ENCODE results near the gene NCOA6. TPM values are rescaled to one million over a fixed set of nuclear protein-coding genes. Genes with fewer than 3 reads are reported as not detected.

Gene NCOA6
- total RNA-seq, result 5.8 and 7.2 TPM in 2 replicates

GRCh38 chr20:34825530-34826362 lies at the start of gene NCOA6:
TSS of gene NCOA6 (minus strand) at chr20:34825651. CDS start at chr20:34782355, 43,296 bp downstream.

GRCh38 chr20:34872622-34873224 lies 47.3 kb upstream of the NCOA6 start, which contains the start of gene GGT7:
TSS of gene GGT7 (minus strand) at chr20:34872856. CDS start at chr20:34872815, 41 bp downstream.

GRCh38 chr20:34704177-34705007 lies 121.1 kb downstream of the NCOA6 start, which contains the start of gene TP53INP2:
TSS of gene TP53INP2 (plus strand) at chr20:34704344. CDS start at chr20:34708740, 4,396 bp downstream.

GRCh38 chr20:34676642-34677373 lies 148.6 kb downstream of the NCOA6 start, which contains the start of gene PIGU:
TSS of gene PIGU (minus strand) at chr20:34677092. CDS start at chr20:34677085, 7 bp downstream.

Other genes starting within 250 kb of the NCOA6 start
- 4.3 and 8.7 TPM in 2 replicates for gene PIGU, start 148.6 kb downstream of the NCOA6 start, total RNA-seq
- gene TP53INP2, start 121.3 kb downstream of the NCOA6 start, total RNA-seq, result 0.43 and 1.4 TPM in 2 replicates
- 4.3 and 7.7 TPM in 2 replicates for gene GGT7, start 47.2 kb upstream of the NCOA6 start, total RNA-seq
- gene ACSS2, start 51.0 kb upstream of the NCOA6 start, total RNA-seq, result 61.4 and 80.7 TPM in 2 replicates
- gene GSS, start 130.2 kb upstream of the NCOA6 start, total RNA-seq, result 84.3 and 94.0 TPM in 2 replicates
- 0.72 TPM in 1 of 2 replicates, not detected in the other for gene MYH7B, start 130.2 kb upstream of the NCOA6 start, total RNA-seq